SK-N-MC (cell line): ENCODE measurements around the gene ZNF44.

Experiments used
- EZH2 ChIP-seq: fragments of 200-600 bp; sonication (generic); IDR thresholded peaks from one replicate; pipeline ENCODE4 v1.6.1; 2017; ENCODE audit warnings: antibody characterized with exemption
- POLR2AphosphoS5 ChIP-seq: IDR thresholded peaks from 2 replicates; pipeline ENCODE4 v1.6.1; 2012; ENCODE audit warnings: mild to moderate bottlenecking, low read depth, low read length, borderline replicate concordance

GRCh38 chr19:12224676-12225075 lies 70.0 kb downstream of the ZNF44 start:
- no peak for TF ChIP-seq POLR2AphosphoS5
- TF ChIP-seq EZH2: no peak
